ENCODE results near the gene LENG9.
A peak's percentile ranks its signal among the peaks of the same experiment; 100 is the strongest.
"Not testable (repeated sequence)": the region's sequence is repeated elsewhere in the genome, so short reads cannot be mapped to it uniquely, and the experiment has no call there.

The LENG9 gene

DNA sequence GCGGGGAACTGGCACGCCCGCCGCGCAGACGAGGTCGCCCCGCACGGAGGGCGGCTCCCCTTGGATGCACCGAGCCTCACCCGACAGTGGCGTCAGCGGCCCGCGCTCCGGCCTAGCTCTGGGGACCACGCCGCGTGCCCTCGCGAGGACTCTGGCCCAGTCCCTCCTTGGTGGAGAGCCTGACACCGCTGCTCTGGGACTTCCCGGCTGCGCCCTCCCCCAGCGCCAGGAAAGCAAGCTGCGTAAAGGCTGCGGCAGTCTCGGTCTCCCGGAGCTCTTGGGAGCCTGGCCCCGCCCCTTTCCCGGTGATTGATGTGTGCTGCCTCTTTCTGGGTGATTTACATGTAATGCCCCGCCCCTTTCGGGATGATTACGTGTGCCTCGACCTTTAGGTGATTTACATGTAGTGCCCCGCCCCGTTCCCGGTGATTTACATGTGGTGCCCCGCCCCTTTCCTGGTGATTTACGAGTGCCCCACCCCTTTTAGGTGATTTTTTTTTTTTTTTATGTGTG, at the start of gene LENG9:
Gene LENG9, minus strand, starts transcription at position 248 of the 513 bp plus-strand sequence. CDS start 252 bp downstream, outside the sequence.
- peak; percentile 95 for DNase-seq (ENCODE audit: low read depth)

DNA sequence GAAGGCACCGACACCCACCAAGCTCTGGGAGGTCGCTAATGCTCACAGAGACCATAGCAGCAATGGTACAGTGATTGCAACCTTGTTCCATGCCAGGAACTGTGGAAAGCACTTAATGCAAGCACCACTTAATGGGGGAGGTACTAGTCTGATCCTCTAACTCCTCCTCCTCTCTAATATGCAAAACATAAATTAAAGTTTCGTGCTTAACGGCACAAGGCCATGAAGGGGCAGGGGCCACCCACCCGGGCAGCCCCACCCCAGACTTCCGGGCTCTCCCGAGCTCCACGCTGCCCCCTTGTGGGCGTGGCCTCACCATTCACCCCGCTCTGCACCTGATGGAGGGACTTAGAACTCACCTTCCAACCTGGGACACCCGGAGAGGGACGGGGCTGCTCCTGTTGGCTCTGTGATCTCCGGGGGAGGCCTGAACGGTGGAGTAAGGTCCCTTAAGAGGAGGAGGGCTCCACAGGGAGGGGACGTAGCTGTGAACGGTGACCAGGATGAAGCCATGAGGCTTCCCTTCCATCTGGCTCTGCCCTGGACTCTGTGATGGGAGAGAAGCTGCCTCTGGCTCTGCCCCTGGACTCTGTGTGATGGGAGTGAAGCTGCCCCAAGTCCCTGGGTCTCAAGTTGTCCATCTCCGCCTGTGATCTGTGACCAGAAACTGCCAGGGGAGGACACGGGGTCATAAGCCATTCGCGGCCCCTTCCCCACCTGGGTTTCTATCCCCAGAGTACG, 45.8 kb upstream of the LENG9 start:
- DNase-seq (ENCODE audit: low read depth) = not testable (repeated sequence)

GRCh38 chr19:54508487-54508886, 44.9 kb upstream of the LENG9 start:
- DNase-seq (ENCODE audit: low read depth) = not testable (repeated sequence)

GRCh38 chr19:54507824-54508223, 44.2 kb upstream of the LENG9 start:
- DNase-seq (ENCODE audit: low read depth) = no peak

DNA sequence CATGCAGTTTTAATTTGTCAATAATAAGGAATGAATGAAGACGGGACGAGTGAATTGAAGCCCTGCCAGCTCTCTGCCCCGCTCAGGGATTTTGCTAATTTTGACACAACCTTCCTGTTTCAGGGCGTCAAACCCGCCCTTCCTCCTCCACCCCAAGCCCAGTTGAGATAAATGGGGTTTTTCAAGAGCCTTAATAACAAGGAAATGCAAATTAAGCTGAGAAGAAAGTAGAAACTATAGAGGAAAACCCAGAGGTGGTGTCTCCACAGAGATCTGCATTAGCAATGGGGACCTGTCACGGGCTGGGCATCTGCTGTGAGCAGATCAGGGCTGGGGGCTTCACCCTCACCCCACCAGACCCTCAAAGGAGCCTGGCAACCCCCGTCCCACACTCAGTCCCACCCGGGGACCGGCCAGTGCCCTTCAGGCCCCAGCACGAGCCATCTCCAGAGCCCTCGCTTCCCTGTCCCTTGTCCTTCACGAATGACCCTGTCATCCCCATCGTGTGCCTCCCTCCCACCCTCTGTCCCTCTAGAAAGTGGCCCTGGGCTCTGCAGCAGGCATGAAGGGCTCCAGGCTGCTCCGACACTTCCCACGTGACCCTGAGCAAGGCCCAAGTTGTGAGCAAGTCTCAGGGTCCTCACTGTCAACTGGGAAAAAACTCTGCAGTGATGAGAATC, 43.6 kb upstream of the LENG9 start:
- DNase-seq (ENCODE audit: low read depth) = not testable (repeated sequence)

- DNase-seq (ENCODE audit: low read depth) = no peak
These were observed 42.5 kb upstream of the LENG9 start for GRCh38 chr19:54506079-54506478.

DNA sequence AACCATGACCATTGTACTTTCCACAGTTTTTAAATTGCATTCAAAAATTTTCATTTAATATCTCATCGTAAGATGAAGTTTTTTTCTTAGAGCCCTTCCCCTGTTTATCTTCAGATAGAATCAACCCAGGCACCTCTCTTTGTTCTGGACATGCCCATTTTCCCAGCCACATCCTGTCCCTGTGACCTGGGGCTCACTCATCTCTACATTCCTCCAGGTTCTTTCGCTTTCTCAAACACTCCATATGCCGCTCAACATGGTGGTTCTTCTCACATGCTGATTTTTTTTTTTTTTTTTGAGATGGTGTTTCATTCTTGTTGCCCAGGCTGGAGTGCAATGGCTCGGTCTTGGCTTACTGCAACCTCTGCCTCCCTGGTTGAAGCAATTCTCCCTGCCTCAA, 42.0 kb upstream of the LENG9 start:
- not testable (repeated sequence) for DNase-seq (ENCODE audit: low read depth)

GRCh38 chr19:54502518-54503048, 39.0 kb upstream of the LENG9 start, which contains the start of gene LAIR2:
LAIR2 (plus strand) TSS chr19:54502831; CDS start chr19:54502919, 88 bp downstream.
- no peak for DNase-seq (ENCODE audit: low read depth)

GRCh38 chr19:54498451-54498772, 34.8 kb upstream of the LENG9 start:
- not testable (repeated sequence) for DNase-seq (ENCODE audit: low read depth)

DNA sequence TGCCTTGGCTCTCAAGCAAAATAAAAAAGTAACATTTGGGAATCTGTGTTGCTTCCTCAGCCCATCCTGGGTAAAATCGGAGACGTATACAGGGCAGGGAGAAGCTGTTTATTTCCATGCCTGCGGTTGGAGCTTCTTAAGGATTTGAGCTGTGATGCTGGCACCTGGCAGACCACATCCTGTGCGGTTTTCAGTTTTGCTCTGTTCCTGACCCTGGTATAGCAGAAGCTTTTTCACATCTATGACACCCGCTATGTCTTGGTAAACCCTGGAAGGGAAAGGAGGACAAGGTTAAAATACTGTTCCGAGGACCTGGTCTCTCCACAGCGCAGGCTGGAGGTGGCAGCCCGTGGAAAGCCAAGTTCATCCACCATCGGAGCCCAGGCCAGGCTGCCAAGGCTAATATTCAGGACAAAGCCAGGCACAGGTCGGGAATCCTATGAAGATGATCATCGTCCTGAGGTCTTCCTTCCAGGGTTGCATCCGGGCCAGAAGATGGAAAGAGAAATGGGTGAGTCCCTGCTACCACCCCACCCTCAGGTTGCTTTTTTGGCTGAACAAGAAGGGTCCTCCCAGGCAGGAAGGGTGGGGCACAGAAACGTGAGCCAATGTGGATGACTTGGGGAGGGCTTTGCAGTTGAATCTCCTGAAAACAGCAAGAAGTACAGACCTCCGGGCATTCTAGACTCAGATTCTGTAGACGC, 34.3 kb upstream of the LENG9 start:
- not testable (repeated sequence) for DNase-seq (ENCODE audit: low read depth)

DNA sequence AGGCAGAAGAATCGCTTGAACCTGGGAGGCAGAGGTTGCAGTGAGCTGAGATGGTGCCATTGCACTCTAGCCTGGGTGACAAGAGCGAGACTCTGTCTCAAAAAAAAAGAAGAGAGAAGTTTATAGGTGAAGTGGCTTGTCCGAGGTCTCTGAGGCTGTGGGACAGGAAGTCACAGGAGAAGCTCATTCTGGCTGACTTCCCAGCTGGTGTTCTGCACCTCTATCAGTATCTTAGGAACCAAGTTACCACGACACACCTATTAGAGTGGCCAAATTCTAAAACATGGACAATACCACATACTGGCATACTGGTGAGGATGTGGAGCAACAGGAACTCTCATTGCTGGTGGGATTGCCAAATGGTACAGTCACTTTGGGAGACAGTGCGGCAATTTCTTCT, 31.7 kb upstream of the LENG9 start:
- DNase-seq (ENCODE audit: low read depth) = not testable (repeated sequence)

- DNase-seq (ENCODE audit: low read depth) = no peak
These were observed 30.5 kb upstream of the LENG9 start for GRCh38 chr19:54493967-54494585.

GRCh38 chr19:54493056-54493455, 29.5 kb upstream of the LENG9 start:
- DNase-seq (ENCODE audit: low read depth) = not testable (repeated sequence)

DNA sequence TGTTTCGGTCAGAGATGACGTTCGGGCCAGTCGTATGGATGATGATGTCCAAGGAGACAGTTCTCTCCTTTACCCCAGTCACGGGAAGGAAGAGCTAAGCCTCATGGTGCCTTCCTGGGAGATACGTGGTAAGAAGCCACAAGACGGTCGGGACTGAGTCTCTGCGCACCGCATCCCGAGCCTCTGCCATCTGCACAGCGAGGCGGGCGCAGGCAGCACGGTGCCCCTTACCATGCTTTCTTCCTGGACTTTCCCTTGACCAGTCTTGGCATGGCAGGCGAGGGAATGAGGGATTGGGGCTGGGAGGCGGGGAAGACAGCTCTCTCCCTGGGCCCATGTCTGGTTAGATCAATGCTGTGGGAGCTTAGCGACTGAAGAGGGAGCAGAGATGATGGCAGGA, 29.0 kb upstream of the LENG9 start:
- no peak for DNase-seq (ENCODE audit: low read depth)

- no peak for DNase-seq (ENCODE audit: low read depth)
These were observed 26.2 kb upstream of the LENG9 start for GRCh38 chr19:54489766-54490165.

- no peak for DNase-seq (ENCODE audit: low read depth)
These were observed 25.8 kb upstream of the LENG9 start for GRCh38 chr19:54489341-54489740.

- DNase-seq (ENCODE audit: low read depth) = no peak
These were observed 22.3 kb upstream of the LENG9 start for GRCh38 chr19:54485851-54486250.

GRCh38 chr19:54484451-54484850, 20.9 kb upstream of the LENG9 start:
- DNase-seq (ENCODE audit: low read depth) = no peak

GRCh38 chr19:54482889-54483288, 19.3 kb upstream of the LENG9 start:
- no peak for DNase-seq (ENCODE audit: low read depth)

DNA sequence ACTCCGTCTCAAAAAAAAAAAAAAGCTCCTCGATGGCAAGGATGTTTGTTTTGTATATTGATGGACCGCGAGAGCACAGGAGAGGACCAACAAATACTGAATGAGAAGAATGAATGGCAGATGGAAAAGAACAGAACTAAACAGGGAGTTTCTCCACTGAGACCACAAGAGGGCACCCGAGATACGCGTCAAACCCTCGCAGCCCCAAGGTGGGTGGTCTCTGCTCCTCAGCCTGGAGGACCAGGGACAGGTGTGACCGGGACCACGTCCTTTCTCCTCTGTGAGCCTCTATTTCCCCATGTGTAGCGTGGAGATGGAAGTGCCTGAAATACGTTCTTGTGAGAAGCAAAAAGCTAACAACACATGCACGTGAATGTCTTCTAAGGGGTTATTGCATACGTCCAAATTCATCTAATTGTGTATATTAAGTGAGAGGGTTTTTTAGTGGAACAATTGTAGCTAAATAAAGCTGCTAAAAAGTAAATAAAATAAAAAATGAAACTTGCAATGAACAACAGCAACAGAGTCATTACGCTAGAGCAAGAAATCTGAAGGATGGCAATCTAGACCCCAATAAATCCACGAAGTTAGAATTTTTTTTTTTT, 17.9 kb upstream of the LENG9 start:
- no peak for DNase-seq (ENCODE audit: low read depth)

DNA sequence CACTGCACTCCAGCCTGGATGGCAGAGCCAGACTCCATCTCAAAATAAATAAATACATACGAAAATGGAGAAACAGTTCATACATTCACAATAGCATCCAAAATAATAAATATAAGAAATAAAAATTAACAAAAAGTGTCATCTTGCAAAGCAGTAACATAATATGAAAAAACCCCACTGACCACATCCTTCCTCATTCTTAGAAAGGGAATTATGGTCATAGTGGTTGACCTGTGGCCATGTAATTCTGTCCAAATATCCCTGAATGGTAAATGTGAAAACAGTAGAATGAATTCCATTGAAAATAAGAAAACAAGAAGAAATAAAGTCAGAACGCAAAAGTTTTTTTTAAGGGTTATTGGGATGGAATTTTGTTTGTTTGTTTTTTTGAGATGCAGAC, 16.5 kb upstream of the LENG9 start:
- DNase-seq (ENCODE audit: low read depth) = no peak

Measured in activated T-cell treated with anti-CD3 and anti-CD28 coated beads for 48 hours (primary cell).